GM18951 (cell line): ENCODE data around the gene IL1RL2.

Experiments used
- POLR2A ChIP-seq: IDR thresholded peaks from 4 replicates; pipeline ENCODE4 v1.6.1; 2011; ENCODE audit warnings: mild to moderate bottlenecking; ENCODE audit not compliant: insufficient read length, insufficient read depth; ENCODE audit errors: extremely low read depth
- in situ Hi-C: fragments of 300-500 bp; cut with MboI; formaldehyde crosslinking; loops from one replicate; pipeline ENCODE4 v1.12.0; 2022; ENCODE audit warnings: low sequenced_read_pairs, mixed read lengths, inconsistent platforms; ENCODE audit not compliant: unreplicated experiment

The IL1RL2 gene

DNA sequence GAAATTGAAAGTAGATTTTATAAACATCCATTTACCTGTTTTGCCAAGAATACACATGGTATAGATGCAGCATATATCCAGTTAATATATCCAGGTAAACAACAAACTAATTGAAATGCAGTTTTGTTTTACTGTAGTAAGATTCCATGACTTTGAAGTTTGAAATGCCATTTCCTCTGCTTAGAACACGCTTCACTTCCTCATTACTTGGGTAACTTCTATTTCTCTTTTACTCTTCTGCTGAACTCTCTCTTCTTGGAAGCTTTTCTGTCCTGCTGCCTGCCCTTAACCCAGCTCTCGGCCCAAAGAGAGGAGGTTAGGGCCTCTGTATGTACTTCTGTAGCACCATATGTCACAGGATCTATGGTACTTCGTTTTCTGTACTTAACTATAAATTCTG is 14.1 kb upstream of the IL1RL2 start:
- TF ChIP-seq POLR2A = no peak
- in situ Hi-C loops = no loop called here

DNA sequence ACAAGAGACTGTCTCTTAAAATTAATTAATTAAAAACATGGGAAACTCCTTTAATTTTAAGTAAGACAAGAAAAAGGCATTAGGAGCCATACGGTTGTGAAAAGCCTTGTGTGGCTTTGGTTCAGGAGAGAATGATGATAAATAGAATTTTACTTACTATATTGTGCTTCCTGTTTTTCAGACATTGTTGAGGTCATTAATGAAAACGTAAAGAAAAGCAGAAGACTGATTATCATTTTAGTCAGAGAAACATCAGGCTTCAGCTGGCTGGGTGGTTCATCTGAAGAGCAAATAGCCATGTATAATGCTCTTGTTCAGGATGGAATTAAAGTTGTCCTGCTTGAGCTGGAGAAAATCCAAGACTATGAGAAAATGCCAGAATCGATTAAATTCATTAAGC is 10.7 kb upstream of the IL1RL2 start:
- TF ChIP-seq POLR2A = no peak
- in situ Hi-C loops = no loop called here

DNA sequence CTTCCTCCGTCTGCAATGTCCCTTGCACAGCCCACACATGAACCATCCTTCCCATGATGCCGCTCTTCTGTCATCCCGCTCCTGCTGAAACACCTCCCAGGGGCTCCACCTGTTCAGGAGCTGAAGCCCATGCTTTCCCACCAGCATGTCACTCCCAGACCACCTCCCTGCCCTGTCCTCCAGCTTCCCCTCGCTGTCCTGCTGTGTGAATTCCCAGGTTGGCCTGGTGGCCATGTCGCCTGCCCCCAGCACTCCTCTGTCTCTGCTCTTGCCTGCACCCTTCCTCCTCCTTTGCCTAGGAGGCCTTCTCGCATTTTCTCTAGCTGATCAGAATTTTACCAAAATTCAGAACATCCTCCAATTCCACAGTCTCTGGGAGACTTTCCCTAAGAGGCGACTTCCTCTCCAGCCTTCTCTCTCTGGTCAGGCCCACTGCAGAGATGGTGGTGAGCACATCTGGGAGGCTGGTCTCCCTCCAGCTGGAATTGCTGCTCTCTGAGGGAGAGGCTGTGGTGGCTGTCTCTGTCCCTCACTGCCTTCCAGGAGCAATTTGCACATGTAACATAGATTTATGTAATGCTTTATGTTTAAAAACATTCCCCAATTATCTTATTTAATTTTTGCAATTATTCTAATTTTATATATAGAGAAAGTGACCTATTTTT is 8.9 kb upstream of the IL1RL2 start:
- no peak for TF ChIP-seq POLR2A
- in situ Hi-C loops = no loop called here

DNA sequence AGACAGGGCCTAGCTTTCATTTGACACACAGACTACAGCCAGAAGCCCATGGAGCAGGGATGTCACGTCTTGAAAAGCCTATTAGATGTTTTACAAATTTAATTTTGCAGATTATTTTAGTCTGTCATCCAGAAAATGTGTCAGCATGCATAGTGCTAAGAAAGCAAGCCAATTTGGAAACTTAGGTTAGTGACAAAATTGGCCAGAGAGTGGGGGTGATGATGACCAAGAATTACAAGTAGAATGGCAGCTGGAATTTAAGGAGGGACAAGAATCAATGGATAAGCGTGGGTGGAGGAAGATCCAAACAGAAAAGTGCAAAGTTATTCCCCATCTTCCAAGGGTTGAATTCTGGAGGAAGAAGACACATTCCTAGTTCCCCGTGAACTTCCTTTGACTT is 7.8 kb upstream of the IL1RL2 start:
- in situ Hi-C loops = no loop called here
- no peak for TF ChIP-seq POLR2A

DNA sequence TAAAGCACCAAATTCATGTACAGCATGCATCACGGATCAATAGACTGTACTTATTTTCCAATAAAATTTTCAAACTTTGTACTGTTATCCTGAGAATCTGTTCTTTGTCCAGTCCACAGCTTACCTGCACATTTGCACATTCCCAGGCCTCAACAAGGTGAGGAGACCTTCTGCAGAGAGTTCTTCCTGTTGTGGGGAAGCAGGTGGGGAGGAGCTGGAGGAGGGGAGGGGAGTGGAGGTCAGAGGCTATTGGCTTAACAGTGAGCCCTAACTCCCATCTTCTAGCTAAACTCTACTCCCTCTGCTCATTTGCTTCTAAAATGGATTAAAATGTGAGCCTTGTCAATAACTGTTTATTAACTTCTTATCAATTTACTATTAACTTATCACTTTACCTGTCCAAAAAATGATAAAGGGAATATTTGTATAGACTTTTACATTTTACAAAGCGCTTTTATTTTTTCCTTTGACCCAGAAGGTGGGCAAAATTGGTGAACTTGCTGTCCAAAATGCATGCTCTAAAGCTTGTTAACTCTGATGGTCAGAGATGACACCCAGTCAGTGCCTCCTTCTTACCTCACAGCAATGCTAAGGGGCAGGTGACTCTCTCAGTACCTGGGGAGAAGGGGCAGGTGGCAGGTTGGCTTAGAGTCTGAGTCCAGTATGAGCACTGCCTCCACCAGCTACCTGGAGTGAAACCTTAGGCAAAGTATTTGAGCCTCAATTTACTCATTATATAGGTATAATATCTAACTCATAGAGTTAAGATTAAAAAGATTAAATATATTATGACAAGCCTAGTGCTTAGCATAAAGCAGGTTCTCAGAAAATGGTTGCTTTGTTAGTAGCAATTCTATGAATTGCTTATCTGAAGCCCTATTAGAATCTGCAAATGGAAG is 6.8 kb upstream of the IL1RL2 start:
- in situ Hi-C loops = no loop called here
- no peak for TF ChIP-seq POLR2A

DNA sequence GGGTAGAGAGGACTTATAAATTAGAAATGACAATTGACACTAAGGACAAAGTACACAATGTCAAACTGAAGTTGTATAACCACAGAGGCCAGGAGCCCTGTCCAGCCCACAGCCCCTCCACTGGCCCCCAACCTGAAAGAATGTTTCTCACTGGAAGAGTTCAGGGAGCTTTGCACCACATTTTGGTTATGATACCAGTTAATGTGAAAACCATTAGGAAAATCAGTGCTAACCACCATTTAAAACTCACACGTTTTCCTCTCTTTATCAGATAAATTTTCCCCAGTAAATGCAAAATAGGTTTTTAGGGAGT is 6.2 kb upstream of the IL1RL2 start:
- in situ Hi-C loops = no loop called here
- no peak for TF ChIP-seq POLR2A

DNA sequence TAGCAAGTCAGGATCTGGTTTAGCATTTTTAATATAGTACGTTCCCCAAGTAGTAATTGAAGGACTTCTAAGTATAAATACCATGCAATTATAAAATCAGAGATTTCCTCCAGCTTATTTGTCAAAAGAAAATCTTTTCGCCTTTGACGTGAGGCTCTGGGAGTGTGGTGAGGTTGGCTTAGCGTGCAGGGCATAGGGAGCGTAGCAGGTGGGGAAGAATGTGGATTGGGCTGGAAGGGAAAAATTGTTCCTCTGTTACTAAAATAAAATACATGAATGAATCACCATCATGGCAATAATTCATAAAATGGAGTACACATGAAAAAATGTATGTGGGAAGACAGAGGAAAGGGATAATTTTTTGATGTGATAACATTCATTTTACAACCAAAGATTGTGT is 5.4 kb upstream of the IL1RL2 start:
- in situ Hi-C loops = no loop called here
- TF ChIP-seq POLR2A = no peak

DNA sequence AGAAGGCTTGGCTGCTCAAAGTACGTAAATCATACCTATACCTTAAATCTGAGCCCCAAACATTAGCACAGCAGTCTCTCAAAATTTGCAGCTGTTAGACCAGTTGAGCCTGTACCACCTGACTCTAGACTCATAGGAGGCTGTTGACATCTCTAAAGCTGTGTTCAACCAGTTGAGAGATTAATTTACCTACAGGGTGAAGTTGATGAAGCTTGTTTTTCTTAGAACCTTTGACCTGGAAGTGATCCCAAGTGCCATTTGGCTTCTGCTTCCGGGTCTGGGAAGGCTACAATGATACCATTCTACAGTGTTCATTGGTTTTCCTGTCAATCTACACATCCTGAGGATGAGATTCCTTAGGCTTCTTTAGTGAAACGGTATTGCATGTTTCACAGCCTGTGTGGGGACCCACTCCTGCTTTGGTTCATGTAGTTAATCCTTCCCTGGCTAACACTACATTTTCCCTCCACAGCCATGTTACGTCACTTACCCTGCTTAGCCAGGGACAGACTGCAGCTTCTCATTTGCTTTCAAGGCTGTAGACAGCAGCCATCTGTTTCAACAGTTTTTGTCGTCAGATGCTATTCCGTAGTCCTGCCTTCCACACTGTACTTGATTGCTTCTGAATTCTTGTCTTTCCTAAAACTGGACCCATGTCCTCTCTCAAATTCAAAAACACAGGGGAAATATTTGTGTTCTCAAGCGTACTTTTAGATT is 4.7 kb upstream of the IL1RL2 start:
- no peak for TF ChIP-seq POLR2A
- in situ Hi-C loops = no loop called here

DNA sequence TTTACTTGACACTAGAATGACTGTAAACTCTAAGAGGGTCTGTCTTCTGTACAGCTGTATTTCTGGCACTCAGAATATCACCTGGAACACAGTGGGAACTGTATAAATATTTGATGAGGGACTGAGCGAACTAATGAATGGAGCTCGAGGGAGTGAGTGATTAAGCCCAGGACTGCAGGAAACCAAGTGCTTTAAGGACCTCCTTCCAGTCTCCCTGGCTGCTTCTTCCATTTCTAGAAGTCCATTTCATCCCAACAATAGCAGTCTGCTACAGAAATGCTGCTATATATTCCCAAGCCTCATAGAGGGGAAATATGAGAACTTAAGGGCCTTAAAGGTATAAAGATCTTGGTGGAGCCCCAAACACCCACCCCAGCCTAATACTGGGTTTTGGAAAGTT is 2.8 kb upstream of the IL1RL2 start:
- TF ChIP-seq POLR2A = no peak
- in situ Hi-C loops = no loop called here

DNA sequence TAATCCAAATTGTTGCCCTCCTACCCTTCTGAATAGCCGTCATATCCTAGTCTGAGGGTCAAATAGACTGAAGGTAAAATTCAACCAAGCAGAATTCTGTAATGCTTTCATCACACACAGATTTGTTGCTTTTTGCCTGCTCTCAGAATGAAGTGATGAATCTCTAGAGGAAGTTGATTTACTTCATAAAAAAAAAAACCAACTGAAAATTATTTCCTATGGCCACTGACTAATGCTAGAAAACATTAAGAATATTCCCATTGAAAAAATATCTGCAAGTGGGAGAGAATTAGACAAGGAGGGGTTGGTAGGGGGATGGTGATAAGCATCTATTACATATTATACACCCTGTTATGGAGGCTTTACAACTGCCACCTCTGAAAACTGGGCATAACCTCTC is 2.3 kb upstream of the IL1RL2 start:
- in situ Hi-C loops = no loop called here
- no peak for TF ChIP-seq POLR2A

DNA sequence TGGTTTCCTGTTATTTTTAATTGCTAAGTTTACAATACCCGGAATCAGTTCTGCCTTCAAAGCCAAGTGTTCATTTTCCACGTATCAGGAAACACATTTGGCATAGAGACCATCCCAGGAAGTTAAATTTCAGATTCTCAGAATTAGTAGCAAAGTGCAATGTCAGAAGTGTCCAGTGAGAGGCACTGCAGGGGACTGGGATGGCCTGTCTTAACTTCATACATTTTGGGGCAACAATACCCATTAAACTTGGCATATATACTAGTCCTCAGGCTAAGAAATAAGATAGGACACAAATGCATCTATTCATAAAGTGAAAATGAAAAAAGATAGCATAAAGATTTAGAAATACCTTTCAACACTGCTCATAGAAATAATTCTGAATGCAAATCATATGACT is 1.5 kb upstream of the IL1RL2 start:
- in situ Hi-C loops = no loop called here
- no peak for TF ChIP-seq POLR2A

DNA sequence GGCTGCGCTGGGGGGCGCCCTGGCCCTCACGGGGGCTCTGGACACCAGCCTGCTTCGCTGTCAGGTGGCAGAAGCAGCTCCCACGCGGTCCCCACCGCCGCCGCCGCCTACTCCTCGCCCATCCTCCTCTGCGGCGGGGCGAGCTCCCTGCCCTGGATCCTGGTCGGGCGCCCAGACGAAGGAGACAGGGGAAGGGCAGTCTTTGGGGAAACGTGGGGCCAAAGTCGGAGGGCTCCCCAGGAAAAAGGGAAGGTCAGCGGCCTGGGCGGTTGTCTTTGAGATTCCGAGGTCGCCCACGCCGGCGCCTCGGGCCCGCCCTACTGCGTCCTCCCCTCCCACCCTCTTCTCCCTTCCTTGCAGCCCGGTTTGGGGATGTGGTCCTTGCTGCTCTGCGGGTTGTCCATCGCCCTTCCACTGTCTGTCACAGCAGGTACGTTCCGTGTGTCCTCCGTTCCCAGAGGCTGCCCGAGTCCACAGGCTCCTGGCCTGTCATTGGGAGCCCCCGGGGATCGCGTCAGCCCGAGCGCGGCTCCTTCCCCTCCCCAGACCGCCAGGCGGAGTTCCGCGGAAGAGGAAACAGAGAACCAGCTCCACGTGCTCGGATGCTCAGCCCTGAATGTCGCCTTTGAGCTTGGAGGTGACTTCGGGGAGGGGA is 800 bp downstream of the IL1RL2 start:
- in situ Hi-C loops = no loop called here
- TF ChIP-seq POLR2A = no peak

DNA sequence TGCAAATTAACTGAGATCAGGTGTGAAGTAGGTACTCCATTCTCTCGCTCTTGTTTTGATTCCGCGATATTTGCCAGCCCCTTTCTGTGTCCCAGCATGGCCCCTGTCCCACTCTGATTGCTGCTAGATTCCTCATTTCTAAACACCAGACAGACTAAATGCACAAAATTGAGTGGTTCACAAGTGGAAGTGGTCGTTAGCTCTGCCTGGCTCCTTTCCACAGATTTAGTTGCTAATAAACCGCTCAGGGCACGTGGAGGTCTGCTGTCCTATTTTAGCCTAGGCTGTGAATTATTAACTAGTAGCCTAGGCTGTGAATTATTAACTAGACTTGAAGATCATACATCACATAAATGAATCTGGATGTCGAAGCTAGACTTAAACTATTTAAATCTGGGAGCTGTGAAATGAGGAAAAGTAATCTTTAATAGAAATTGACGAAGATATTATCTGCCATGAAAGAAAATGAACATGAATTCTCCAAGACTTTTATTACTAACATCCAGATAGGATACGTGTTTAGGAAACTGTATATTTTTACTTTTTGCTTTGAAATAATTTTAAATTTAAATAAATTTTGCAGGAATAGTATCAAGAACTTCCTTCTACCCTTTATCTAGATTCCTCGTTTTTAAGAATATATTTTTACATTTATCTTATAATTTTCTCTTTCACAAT is 3.7 kb downstream of the IL1RL2 start:
- in situ Hi-C loops = no loop called here
- TF ChIP-seq POLR2A = no peak
